ENCODE measurements around the gene PRKAR2B.

PRKAR2B gene

GRCh38 chr7:107171496-107171895 is 127.0 kb downstream of the PRKAR2B start:
- no peak for TF ChIP-seq GATA3 (IDR thresholded peaks at IDR 0.05; ENCODE audit: low read depth, low read length)
- TF ChIP-seq GATA2 (IDR thresholded peaks at IDR 0.05; ENCODE audit: low read depth, low read length): no peak

- no peak for TF ChIP-seq GATA3 (IDR thresholded peaks at IDR 0.05; ENCODE audit: low read depth, low read length)
- no peak for TF ChIP-seq GATA2 (IDR thresholded peaks at IDR 0.05; ENCODE audit: low read depth, low read length)
Observed at GRCh38 chr7:107172276-107173032, 127.9 kb downstream of the PRKAR2B start.

GRCh38 chr7:107173191-107173590 is 128.7 kb downstream of the PRKAR2B start:
- TF ChIP-seq GATA2 (IDR thresholded peaks at IDR 0.05; ENCODE audit: low read depth, low read length): no peak
- TF ChIP-seq GATA3 (IDR thresholded peaks at IDR 0.05; ENCODE audit: low read depth, low read length): no peak

GRCh38 chr7:107173691-107174406 is 129.3 kb downstream of the PRKAR2B start:
- TF ChIP-seq GATA3 (IDR thresholded peaks at IDR 0.05; ENCODE audit: low read depth, low read length) (no peak), GATA2 (IDR thresholded peaks at IDR 0.05; ENCODE audit: low read depth, low read length) (no peak)

GRCh38 chr7:107179326-107180164 is 135.0 kb downstream of the PRKAR2B start:
- TF ChIP-seq GATA2 (IDR thresholded peaks at IDR 0.05; ENCODE audit: low read depth, low read length) (no peak), GATA3 (IDR thresholded peaks at IDR 0.05; ENCODE audit: low read depth, low read length) (no peak)

- TF ChIP-seq GATA2 (IDR thresholded peaks at IDR 0.05; ENCODE audit: low read depth, low read length) (no peak), GATA3 (IDR thresholded peaks at IDR 0.05; ENCODE audit: low read depth, low read length) (no peak)
Observed at GRCh38 chr7:107180378-107180777, 135.9 kb downstream of the PRKAR2B start.

- no peak for TF ChIP-seq GATA2 (IDR thresholded peaks at IDR 0.05; ENCODE audit: low read depth, low read length)
- TF ChIP-seq GATA3 (IDR thresholded peaks at IDR 0.05; ENCODE audit: low read depth, low read length): no peak
Observed at GRCh38 chr7:107181172-107181571, 136.7 kb downstream of the PRKAR2B start.

- TF ChIP-seq GATA3 (IDR thresholded peaks at IDR 0.05; ENCODE audit: low read depth, low read length): no peak
Observed at GRCh38 chr7:107185716-107186115, 141.2 kb downstream of the PRKAR2B start.

- TF ChIP-seq GATA3 (IDR thresholded peaks at IDR 0.05; ENCODE audit: low read depth, low read length): no peak
- no peak for TF ChIP-seq GATA2 (IDR thresholded peaks at IDR 0.05; ENCODE audit: low read depth, low read length)
Observed at GRCh38 chr7:107186240-107186639, 141.7 kb downstream of the PRKAR2B start.

GRCh38 chr7:107187774-107188173 is 143.3 kb downstream of the PRKAR2B start:
- no peak for TF ChIP-seq GATA3 (IDR thresholded peaks at IDR 0.05; ENCODE audit: low read depth, low read length)
- TF ChIP-seq GATA2 (IDR thresholded peaks at IDR 0.05; ENCODE audit: low read depth, low read length): no peak

- TF ChIP-seq GATA2 (IDR thresholded peaks at IDR 0.05; ENCODE audit: low read depth, low read length) (no peak), GATA3 (IDR thresholded peaks at IDR 0.05; ENCODE audit: low read depth, low read length) (no peak)
Observed at GRCh38 chr7:107190090-107190489, 145.6 kb downstream of the PRKAR2B start.

- TF ChIP-seq GATA3 (IDR thresholded peaks at IDR 0.05; ENCODE audit: low read depth, low read length) (no peak), GATA2 (IDR thresholded peaks at IDR 0.05; ENCODE audit: low read depth, low read length) (no peak)
Observed at GRCh38 chr7:107194052-107194451, 149.5 kb downstream of the PRKAR2B start.

GRCh38 chr7:107196834-107197610 is 152.5 kb downstream of the PRKAR2B start:
- TF ChIP-seq GATA2 (IDR thresholded peaks at IDR 0.05; ENCODE audit: low read depth, low read length) (no peak), GATA3 (IDR thresholded peaks at IDR 0.05; ENCODE audit: low read depth, low read length) (no peak)

All from SH-SY5Y (cell line).